OCI-LY3 (cell line): Measurements from ENCODE around the gene SPATA24.

Experiments used
- H2AFZ ChIP-seq: fragments of 200-600, 300-600 bp; shearing (Covaris generic); 2 replicates; pipeline ENCODE4 v1.6.0; 2014; ENCODE audit warnings: antibody characterized with exemption, low read depth, low read length
- H3K27ac ChIP-seq: fragments of 200-600, 300-600 bp; sonication (generic); 2 replicates; pipeline ENCODE4 v1.5.1; 2014; ENCODE audit warnings: mild to moderate bottlenecking, low read length, moderate library complexity, mixed read lengths
- H3K27me3 ChIP-seq: fragments of 200-600, 300-600 bp; sonication (generic); 2 replicates; pipeline ENCODE4 v1.6.1; 2014; ENCODE audit warnings: low read depth, low read length, mixed read lengths
- H3K36me3 ChIP-seq: fragments of 200-600, 300-600 bp; sonication (generic); replicated peaks from 2 replicates; pipeline ENCODE3; 2014; ENCODE audit warnings: low read depth, low read length, mixed read lengths
- H3K4me1 ChIP-seq: fragments of 300-600, 200-600 bp; sonication (generic); 2 replicates; pipeline ENCODE4 v1.6.1; 2014; ENCODE audit warnings: low read length, mixed read lengths
- H3K4me2 ChIP-seq: fragments of 200-600, 300-600 bp; sonication (generic); 2 replicates; pipeline ENCODE4 v1.6.1; 2014; ENCODE audit warnings: low read length, mixed read lengths
- H3K4me3 ChIP-seq: fragments of 300-600, 200-600 bp; sonication (generic); 2 replicates; pipeline ENCODE4 v1.5.1; 2014; ENCODE audit warnings: antibody characterized with exemption, mild to moderate bottlenecking, low read length, moderate library complexity
- H3K79me2 ChIP-seq: fragments of 300-600, 200-600 bp; shearing (Covaris generic); 2 replicates; pipeline ENCODE4 v1.6.1; 2014; ENCODE audit warnings: mild to moderate bottlenecking, low read length, mixed read lengths
- H3K9ac ChIP-seq: fragments of 300-600, 200-600 bp; shearing (Covaris generic); 2 replicates; pipeline ENCODE4 v1.6.0; 2014; ENCODE audit warnings: mild to moderate bottlenecking, low read length, moderate library complexity
- H3K9me3 ChIP-seq: fragments of 200-600, 300-600 bp; shearing (Covaris generic); 2 replicates; pipeline ENCODE4 v1.6.1; 2014; ENCODE audit warnings: low read length, mixed read lengths; ENCODE audit not compliant: insufficient read depth
- H4K20me1 ChIP-seq: fragments of 200-600, 300-600 bp; sonication (generic); 2 replicates; pipeline ENCODE4 v1.6.1; 2016; ENCODE audit warnings: low read length, mixed read lengths; ENCODE audit not compliant: insufficient read depth
- CTCF ChIP-seq: fragments of 200-600, 300-600 bp; sonication (generic); IDR thresholded peaks from 2 replicates; pipeline ENCODE4 v1.5.1; 2014; ENCODE audit warnings: antibody characterized with exemption, low read length, low read depth
- EZH2phosphoT487 ChIP-seq: fragments of 200-600 bp; shearing (Covaris generic); IDR thresholded peaks from 2 replicates; pipeline ENCODE4 v1.6.1; 2018; ENCODE audit warnings: antibody characterized with exemption, mixed run types, low read depth

SPATA24 gene

GRCh38 chr5:139439013-139439903 lies 35.4 kb upstream of the SPATA24 start, which contains the start of gene DNAJC18:
Gene DNAJC18 (minus strand): TSS chr5:139439525. CDS start chr5:139439445, 80 bp downstream.
- Histone ChIP-seq H4K20me1 (no peaks in the 10 kb centered on the region), H2AFZ (peak within 1 kb of the TSS; percentile 81), H3K79me2 (no peaks in the 10 kb centered on the region), H3K36me3 (no peaks in the 10 kb centered on the region), H3K9me3 (no peaks in the 10 kb centered on the region), H3K4me3 (peak within 1 kb of the TSS; percentile 96), H3K4me1 (peaks cover 36% of the 10 kb centered on the region), H3K9ac (peak within 1 kb of the TSS; percentile 97), H3K27ac (peak within 1 kb of the TSS; percentile 90), H3K27me3 (no peaks in the 10 kb centered on the region), H3K4me2 (peak within 1 kb of the TSS; percentile 99)
- no peak for TF ChIP-seq CTCF
- no peak for TF ChIP-seq EZH2phosphoT487

GRCh38 chr5:139438707-139439012 lies 34.8 kb upstream of the SPATA24 start:
- H3K4me3 ChIP-seq = peak overlapping the region; percentile 96
- H3K9me3 ChIP-seq = no peaks in the 10 kb centered on the region
- H3K27me3 ChIP-seq = no peaks in the 10 kb centered on the region
- H3K36me3 ChIP-seq = no peaks in the 10 kb centered on the region
- no peak overlapping the region for H3K27ac ChIP-seq
- H3K9ac ChIP-seq = peak overlapping the region; percentile 37; the same call in 1 of the 2 replicates
- peaks cover 30% of the 10 kb centered on the region for H3K4me1 ChIP-seq
- H4K20me1 ChIP-seq = no peaks in the 10 kb centered on the region
- peak overlapping the region; percentile 85 for H3K4me2 ChIP-seq
- no peak overlapping the region for H2AFZ ChIP-seq
- TF ChIP-seq CTCF = no peak
- TF ChIP-seq EZH2phosphoT487 = no peak
- H3K79me2 ChIP-seq = no peaks in the 10 kb centered on the region

- no peak overlapping the region for H3K9ac ChIP-seq
- H2AFZ ChIP-seq = no peak overlapping the region
- no peak overlapping the region for H3K27ac ChIP-seq
- no peak overlapping the region for H3K4me3 ChIP-seq
- TF ChIP-seq EZH2phosphoT487 = no peak
- TF ChIP-seq CTCF = no peak
- peaks cover 29% of the 10 kb centered on the region for H3K4me1 ChIP-seq
- no peaks in the 10 kb centered on the region for H4K20me1 ChIP-seq
- H3K36me3 ChIP-seq = no peaks in the 10 kb centered on the region
- no peaks in the 10 kb centered on the region for H3K27me3 ChIP-seq
- H3K4me2 ChIP-seq = no peak overlapping the region
- H3K9me3 ChIP-seq = no peaks in the 10 kb centered on the region
- no peaks in the 10 kb centered on the region for H3K79me2 ChIP-seq
Measured at GRCh38 chr5:139435676-139436075, 31.8 kb upstream of the SPATA24 start.

- Histone ChIP-seq H2AFZ (no peak overlapping the region), H3K9me3 (no peaks in the 10 kb centered on the region), H3K4me1 (peaks cover 2% of the 10 kb centered on the region), H3K9ac (no peak overlapping the region), H3K4me3 (no peak overlapping the region), H3K27ac (no peak overlapping the region), H3K4me2 (no peak overlapping the region), H3K36me3 (no peaks in the 10 kb centered on the region), H3K27me3 (no peaks in the 10 kb centered on the region), H4K20me1 (no peaks in the 10 kb centered on the region), H3K79me2 (no peaks in the 10 kb centered on the region)
- TF ChIP-seq CTCF (no peak), EZH2phosphoT487 (no peak)
Measured at GRCh38 chr5:139431706-139432105, 27.8 kb upstream of the SPATA24 start.
